HFF-Myc (cell line): ENCODE results near the gene NDUFB1.

Experiments
- DNase-seq: peaks from one replicate; pipeline ENCODE4 v3.0.0-alpha.2; 2011; ENCODE audit warnings: low read depth; ENCODE audit errors: extremely low read depth
- H3K4me3 ChIP-seq: replicated peaks from 2 replicates; pipeline ENCODE4 v1.5.1; 2011; ENCODE audit warnings: low read depth, mild to moderate bottlenecking, control low read depth, low read length
- TF ChIP-seq, protein P1 (sequence below): IDR thresholded peaks from 2 replicates; pipeline ENCODE4 v1.5.1; 2012; ENCODE audit warnings: mild to moderate bottlenecking, low read depth, low read length, control low read depth; ENCODE audit errors: missing control alignments

Gene NDUFB1

DNA sequence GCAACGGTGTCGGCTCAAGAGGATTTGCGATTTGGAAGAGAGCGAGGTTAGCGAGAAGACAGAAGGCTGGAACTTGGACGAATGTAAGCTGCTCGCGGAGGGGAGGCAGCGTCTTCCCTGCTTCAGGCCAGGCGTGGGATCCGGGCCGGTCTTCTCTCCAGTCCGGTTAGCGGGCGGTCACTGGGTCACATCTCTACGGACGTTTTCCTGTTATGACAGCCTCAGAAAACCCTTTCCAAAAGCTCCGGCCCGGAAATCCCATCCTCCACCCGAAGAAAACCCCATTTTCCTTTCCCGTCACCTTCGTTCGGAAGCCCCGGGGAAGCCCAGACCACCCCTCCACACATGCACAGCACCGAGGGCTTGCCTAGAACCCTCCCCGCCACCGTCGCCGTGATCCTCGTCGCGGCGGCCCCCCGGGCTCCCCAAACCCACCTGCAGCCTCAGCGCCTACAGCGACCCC is 268 bp downstream of the NDUFB1 start:
- DNase-seq: no peak
- H3K4me3 ChIP-seq: peak overlapping the region; percentile 99
- TF ChIP-seq, protein P1, sequence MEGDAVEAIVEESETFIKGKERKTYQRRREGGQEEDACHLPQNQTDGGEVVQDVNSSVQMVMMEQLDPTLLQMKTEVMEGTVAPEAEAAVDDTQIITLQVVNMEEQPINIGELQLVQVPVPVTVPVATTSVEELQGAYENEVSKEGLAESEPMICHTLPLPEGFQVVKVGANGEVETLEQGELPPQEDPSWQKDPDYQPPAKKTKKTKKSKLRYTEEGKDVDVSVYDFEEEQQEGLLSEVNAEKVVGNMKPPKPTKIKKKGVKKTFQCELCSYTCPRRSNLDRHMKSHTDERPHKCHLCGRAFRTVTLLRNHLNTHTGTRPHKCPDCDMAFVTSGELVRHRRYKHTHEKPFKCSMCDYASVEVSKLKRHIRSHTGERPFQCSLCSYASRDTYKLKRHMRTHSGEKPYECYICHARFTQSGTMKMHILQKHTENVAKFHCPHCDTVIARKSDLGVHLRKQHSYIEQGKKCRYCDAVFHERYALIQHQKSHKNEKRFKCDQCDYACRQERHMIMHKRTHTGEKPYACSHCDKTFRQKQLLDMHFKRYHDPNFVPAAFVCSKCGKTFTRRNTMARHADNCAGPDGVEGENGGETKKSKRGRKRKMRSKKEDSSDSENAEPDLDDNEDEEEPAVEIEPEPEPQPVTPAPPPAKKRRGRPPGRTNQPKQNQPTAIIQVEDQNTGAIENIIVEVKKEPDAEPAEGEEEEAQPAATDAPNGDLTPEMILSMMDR: no peak

DNA sequence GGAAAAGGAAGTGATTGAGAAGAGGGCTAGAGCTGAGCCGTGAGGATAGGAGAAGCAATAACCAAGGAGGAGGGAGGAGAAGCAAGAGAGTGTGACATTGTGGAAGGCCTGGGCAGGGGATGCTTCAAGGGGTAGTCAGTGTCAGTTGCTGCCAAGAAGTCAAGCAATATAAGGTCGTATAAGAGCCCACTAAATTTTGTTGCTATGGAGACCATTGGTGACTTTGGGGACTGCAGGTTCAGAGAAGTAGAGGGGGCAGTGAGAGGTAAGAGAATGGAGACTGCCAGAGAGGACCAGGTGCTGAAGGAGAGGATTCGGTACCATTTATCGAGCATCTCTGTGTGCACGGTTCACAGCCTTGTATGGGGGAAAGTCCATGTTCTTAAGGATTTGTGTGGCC is 12.0 kb downstream of the NDUFB1 start:
- H3K4me3 ChIP-seq: no peak overlapping the region
- TF ChIP-seq, protein P1: no peak
- no peak for DNase-seq

DNA sequence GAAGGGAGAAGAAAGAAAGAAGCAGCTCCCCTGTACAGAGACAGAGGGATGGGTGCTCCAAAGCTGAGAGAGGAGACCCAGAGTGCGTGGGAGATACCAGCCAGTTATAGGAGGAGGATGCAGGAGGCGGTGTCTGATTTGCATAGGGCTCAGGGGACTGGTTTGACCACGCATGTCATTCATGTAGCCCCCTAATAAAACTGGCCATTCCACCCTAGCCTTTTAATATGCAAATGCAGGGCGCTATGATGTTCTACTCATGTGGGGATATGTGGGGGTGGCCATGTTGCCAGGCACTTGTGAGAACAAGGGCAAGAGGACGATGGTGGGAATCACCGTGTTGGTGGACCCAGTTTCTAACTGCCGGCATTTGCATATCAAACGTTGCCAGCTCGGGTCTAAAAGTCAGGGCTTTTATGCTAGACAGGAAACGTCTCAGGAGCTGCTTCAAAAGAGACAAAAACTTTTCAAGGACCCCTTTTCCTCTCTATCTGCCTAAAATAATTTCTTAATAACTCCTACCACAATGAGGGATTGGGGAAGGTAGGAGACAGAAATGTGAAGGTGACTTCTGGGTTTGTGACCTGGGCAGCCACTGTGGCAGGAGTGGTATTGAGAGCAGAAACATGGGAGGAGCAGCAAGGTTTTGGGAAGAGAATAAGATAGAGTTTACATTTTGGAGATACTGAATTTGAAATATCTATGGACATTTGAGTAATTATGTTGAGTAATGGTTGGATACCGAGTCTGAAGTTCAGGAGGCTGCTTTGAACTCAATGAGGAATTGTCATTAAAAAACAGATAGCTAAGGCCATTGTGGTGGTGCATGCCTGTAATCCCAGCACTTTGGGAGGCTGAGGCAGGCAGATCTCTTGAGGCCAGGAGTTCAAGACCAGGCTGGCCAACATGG is 12.9 kb downstream of the NDUFB1 start:
- DNase-seq: no peak
- no peak overlapping the region for H3K4me3 ChIP-seq
- TF ChIP-seq, protein P1: no peak

DNA sequence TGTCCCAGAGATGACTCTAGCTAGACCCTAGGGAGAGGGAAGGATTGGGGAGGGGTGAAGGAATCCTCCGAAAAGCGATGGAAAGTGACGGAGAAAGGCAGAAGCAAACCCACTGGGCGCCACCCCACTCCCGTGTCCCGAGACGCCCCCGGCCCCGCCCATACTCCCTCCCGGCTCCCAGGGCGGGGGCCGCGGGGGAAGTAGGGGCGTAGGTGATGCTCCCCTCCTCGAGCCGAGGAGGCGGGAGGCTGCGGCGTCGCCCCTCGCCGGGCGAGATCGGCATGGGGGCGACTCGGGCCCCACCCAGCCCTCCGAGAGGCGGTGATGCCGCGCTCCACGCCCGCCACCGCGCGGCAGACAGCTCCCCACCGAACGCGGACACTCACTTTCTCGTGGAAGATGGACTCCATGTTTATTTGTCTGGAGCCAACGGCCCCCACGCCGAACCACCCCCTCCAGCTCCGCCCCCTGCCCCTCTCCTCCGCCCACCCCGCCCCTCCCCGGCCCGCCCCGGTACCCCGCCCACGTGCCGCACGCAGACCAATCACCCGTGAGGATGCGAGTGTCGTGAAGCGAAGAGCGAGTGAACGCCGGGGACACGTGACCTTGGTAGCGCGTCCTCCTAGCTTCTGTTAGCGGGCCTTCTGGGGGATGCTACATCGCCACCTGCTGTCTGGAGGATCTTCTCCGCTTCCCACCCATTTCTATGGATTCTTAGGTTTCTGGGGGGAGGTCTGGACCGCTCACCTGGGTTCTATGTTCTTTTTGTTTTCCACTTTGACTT is 15.2 kb downstream of the NDUFB1 start, which contains the start of gene ATXN3:
Gene ATXN3, minus strand, starts transcription at position 440 of the 784 bp plus-strand sequence. Its CDS starts 30 bp downstream, at position 410.
- DNase-seq: peak; percentile 98
- peak within 1 kb of the TSS; percentile 90 for H3K4me3 ChIP-seq
- TF ChIP-seq, protein P1: peak; percentile 81

DNA sequence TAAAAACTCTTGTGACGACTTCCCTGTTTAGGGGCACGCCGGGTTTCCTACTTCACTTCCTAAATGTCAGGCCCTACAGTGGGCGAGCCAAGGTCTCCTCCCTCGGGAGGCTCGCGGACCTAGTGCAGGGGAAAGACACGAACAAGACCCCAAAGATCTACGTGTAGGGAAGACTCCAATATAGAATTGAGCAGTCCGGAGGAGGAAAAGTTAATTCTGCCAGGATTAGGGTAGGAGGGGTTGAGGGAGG is 15.7 kb downstream of the NDUFB1 start:
- peak overlapping the region; percentile 90 for H3K4me3 ChIP-seq
- no peak for DNase-seq
- TF ChIP-seq, protein P1: no peak

DNA sequence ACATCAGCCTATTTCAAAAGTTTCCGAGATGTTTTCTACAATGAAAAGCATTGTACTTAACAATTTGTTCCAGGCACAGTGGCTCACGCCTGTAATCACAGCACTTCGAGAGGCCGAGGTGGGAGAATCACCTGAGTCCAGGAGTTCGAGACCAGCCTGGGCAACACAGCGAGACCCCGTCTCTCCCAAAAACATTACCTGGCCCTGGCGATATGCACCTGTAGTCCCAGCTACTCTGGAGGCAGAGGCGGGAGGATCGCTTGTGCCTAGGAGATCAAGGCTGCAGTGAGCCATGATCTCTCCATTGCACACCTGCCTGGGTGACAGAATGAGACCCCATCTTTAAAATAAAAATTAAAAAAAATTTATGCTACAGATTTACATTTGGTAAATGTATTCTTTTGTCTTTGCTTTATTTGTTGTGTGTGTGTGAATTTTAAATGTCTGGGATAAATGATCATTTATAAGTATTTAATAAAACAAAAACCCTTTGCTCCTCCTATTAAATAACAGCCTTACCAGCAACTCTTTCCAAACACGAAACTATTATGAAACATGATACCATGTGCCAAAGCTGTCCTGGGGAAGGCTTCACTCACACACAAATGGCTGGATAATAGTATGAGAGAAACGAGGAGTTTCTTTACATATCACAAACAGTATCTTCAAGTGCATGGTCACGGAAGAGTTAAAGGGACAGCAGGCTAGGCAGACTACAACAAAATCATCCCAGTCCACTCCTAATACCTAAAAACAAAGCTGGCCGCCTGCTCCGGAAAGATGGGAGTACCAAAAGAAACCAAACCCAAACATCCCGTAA is 16.2 kb downstream of the NDUFB1 start:
- DNase-seq: no peak
- peak overlapping the region; percentile 90 for H3K4me3 ChIP-seq
- TF ChIP-seq, protein P1: no peak
